CD8-positive, alpha-beta memory T cell (primary cell): Measurements from ENCODE around the gene ZNF548. TPM values are rescaled to one million over a fixed set of nuclear protein-coding genes. Genes with fewer than 3 reads are reported as not detected.
"Not testable (repeated sequence)": the region's sequence is repeated elsewhere in the genome, so short reads cannot be mapped to it uniquely, and the experiment has no call there.

Source experiments
- CTCF ChIA-PET: fragments of 350-600 bp; sonication (Branson Sonifier 250); formaldehyde crosslinking; loops from one replicate; lab custom pipeline; 2021; ENCODE audit warnings: antibody characterized with exemption; lab: Charles Lee
- POLR2A ChIA-PET: fragments of 350-600 bp; sonication (Branson Sonifier 250); formaldehyde crosslinking; loops from one replicate; lab custom pipeline; 2021; ENCODE audit warnings: antibody characterized with exemption; lab: Charles Lee
- DNase-seq, 5 donors: peaks; one replicate each; pipeline versions ENCODE4 v3.0.0 to v3.0.0-alpha.2; 2020 to 2022; ENCODE audit warnings: mixed read lengths in 1 of 5
- H3K27ac ChIP-seq: one replicate; pipeline ENCODE4 v1.7.0; 2013; ENCODE audit warnings: low read depth, mild to moderate bottlenecking, low read length, moderate library complexity
- H3K27me3 ChIP-seq: 2 replicates; pipeline ENCODE4 v1.7.0; 2013; ENCODE audit warnings: low read length, mild to moderate bottlenecking; ENCODE audit not compliant: insufficient read depth, poor library complexity, severe bottlenecking
- H3K36me3 ChIP-seq: 2 replicates; pipeline ENCODE4 v1.7.0; 2013; ENCODE audit warnings: mild to moderate bottlenecking, low read length, moderate library complexity; ENCODE audit not compliant: insufficient read depth
- H3K4me1 ChIP-seq: 2 replicates; pipeline ENCODE4 v1.7.0; 2013; ENCODE audit warnings: mild to moderate bottlenecking, low read length, moderate library complexity; ENCODE audit not compliant: insufficient read depth
- H3K4me3 ChIP-seq: 2 replicates; pipeline ENCODE4 v1.7.0; 2013; ENCODE audit warnings: mild to moderate bottlenecking, low read length
- H3K9me3 ChIP-seq: 2 replicates; pipeline ENCODE4 v1.7.0; 2013; ENCODE audit warnings: mild to moderate bottlenecking, low read length
- H3K27ac Mint-ChIP-seq, 8 donors: one replicate each; pipeline ENCODE4 v1.8.0; 2020 to 2021; ENCODE audit warnings: mixed read lengths in 8 of 8, mild to moderate bottlenecking in 6 of 8, inconsistent platforms in 3 of 8, moderate library complexity in 3 of 8
- H3K27me3 Mint-ChIP-seq, 2 donors: one replicate each; pipeline ENCODE4 v1.8.0; 2020 to 2021; ENCODE audit warnings: mixed read lengths in 2 of 2, mild to moderate bottlenecking in 1 of 2, moderate library complexity in 1 of 2
- H3K36me3 Mint-ChIP-seq, 3 donors: one replicate each; pipeline ENCODE4 v1.8.0; 2020 to 2021; ENCODE audit warnings: mixed read lengths in 3 of 3, inconsistent platforms in 1 of 3, mild to moderate bottlenecking in 1 of 3
- H3K4me1 Mint-ChIP-seq, 3 donors: one replicate each; pipeline ENCODE4 v1.8.0; 2020 to 2021; ENCODE audit warnings: mixed read lengths in 3 of 3, inconsistent platforms in 1 of 3, mild to moderate bottlenecking in 1 of 3
- H3K4me3 Mint-ChIP-seq, 7 donors: one replicate each; pipeline ENCODE4 v1.8.0; 2020 to 2021; ENCODE audit warnings: mixed read lengths in 7 of 7, mild to moderate bottlenecking in 6 of 7, moderate library complexity in 4 of 7, inconsistent platforms in 2 of 7
- H3K9me3 Mint-ChIP-seq, 5 donors: one replicate each; pipeline ENCODE4 v1.8.0; 2020 to 2022; ENCODE audit warnings: mixed read lengths in 5 of 5, mild to moderate bottlenecking in 3 of 5, moderate library complexity in 2 of 5, inconsistent platforms in 1 of 5
- polyA plus RNA-seq: library from polyadenylated mRNA; unstranded; fragments of 300-500 nt; fragmentation: Illumina TruSeq; gene quantifications from one replicate; pipeline ENCODE4 v1.2.3, GENCODE V29; 2021
- total RNA-seq, 2 experiments: library from RNA; stranded (reverse); gene quantifications; one replicate each; pipeline ENCODE4 v1.2.3, GENCODE V29; 2021

ZNF548 gene
- total and polyA plus RNA-seq, 3 experiments from 2014 or later = 19.2 to 19.9 (median 19.5) TPM

GRCh38 chr19:57359300-57359699 lies 30.4 kb upstream of the ZNF548 start:
- peaks cover 11% of the 10 kb centered on the region for H3K4me1 ChIP-seq
- no peaks in the 10 kb centered on the region for H3K27me3 ChIP-seq
- Mint-ChIP-seq H3K27ac (peak overlapping the region in 1 of 8 donors; percentile 76), H3K4me3 (no peak overlapping the region), H3K27me3 (peaks cover 0 to 6% of the 10 kb centered on the region in 2 donors), H3K9me3 (peaks cover 6 to 83% (median 74%) of the 10 kb centered on the region in 5 donors), H3K4me1 (peaks cover 17 to 20% (median 18%) of the 10 kb centered on the region in 3 donors), H3K36me3 (peaks cover 32 to 69% (median 58%) of the 10 kb centered on the region in 3 donors)
- peaks cover 33% of the 10 kb centered on the region for H3K36me3 ChIP-seq
- peaks cover 39% of the 10 kb centered on the region for H3K9me3 ChIP-seq
- ChIA-PET CTCF (no interaction called here), POLR2A (no interaction called here)
- H3K4me3 ChIP-seq = no peak overlapping the region
- H3K27ac ChIP-seq = no peak overlapping the region
- no peak for DNase-seq

- Histone ChIP-seq H3K4me3 (peak overlapping the region; percentile 79), H3K36me3 (peaks cover 2% of the 10 kb centered on the region), H3K27ac (peak overlapping the region; percentile 69), H3K4me1 (peaks cover 12% of the 10 kb centered on the region), H3K27me3 (no peaks in the 10 kb centered on the region), H3K9me3 (peaks cover 13% of the 10 kb centered on the region)
- CTCF ChIA-PET = no interaction called here
- Mint-ChIP-seq H3K9me3 (peaks cover 6 to 64% (median 53%) of the 10 kb centered on the region in 5 donors), H3K36me3 (peaks cover 8 to 50% (median 37%) of the 10 kb centered on the region in 3 donors), H3K4me3 (peak overlapping the region in 5 of 7 donors; percentile 91 to 94 (median 91)), H3K27me3 (peaks cover 0 to 6% of the 10 kb centered on the region in 2 donors), H3K4me1 (peaks cover 16 to 22% (median 19%) of the 10 kb centered on the region in 3 donors), H3K27ac (peak overlapping the region; percentile 91 to 100 (median 98))
- DNase-seq = no peak
- POLR2A ChIA-PET = interaction anchor here (1.2 to 1.6 kb wide), 2 partner anchors 12 to 27 kb away, joined by 3 to 6 read pairs; partner anchors contain the start of genes ZNF304 and ZNF548
Measured at GRCh38 chr19:57362419-57362818, 27.2 kb upstream of the ZNF548 start.

GRCh38 chr19:57362997-57363687 lies 26.5 kb upstream of the ZNF548 start, which contains the start of the genes TRAPPC2B and ZNF547:
TRAPPC2B (plus strand) TSS chr19:57363551; CDS start chr19:57364834, 1,283 bp downstream.
ZNF547 (plus strand) TSS chr19:57363551; CDS start chr19:57368556, 5,005 bp downstream.
- peak within 1 kb of the TSS; percentile 91 to 100 (median 98) for H3K27ac Mint-ChIP-seq
- no peaks in the 10 kb centered on the region for H3K27me3 ChIP-seq
- H3K4me3 ChIP-seq = peak within 1 kb of the TSS; percentile 85
- H3K27ac ChIP-seq = peak within 1 kb of the TSS; percentile 69
- H3K36me3 Mint-ChIP-seq = peaks cover 8 to 51% (median 31%) of the 10 kb centered on the region in 3 donors
- DNase-seq = peak; percentile 95 to 99 (median 98)
- peaks cover 7% of the 10 kb centered on the region for H3K9me3 ChIP-seq
- ChIA-PET POLR2A (interaction anchor here (0.7 to 1.6 kb wide), 3 partner anchors 12 to 114 kb away, joined by 3 to 6 read pairs (median 3); partner anchors contain the start of genes ZNF304 and ZNF548), CTCF (no interaction called here)
- peaks cover 6 to 61% (median 48%) of the 10 kb centered on the region in 5 donors for H3K9me3 Mint-ChIP-seq
- H3K4me1 Mint-ChIP-seq = peaks cover 16 to 22% (median 19%) of the 10 kb centered on the region in 3 donors
- H3K36me3 ChIP-seq = no peaks in the 10 kb centered on the region
- H3K27me3 Mint-ChIP-seq = peaks cover 0 to 6% of the 10 kb centered on the region in 2 donors
- H3K4me3 Mint-ChIP-seq = peak within 1 kb of the TSS; percentile 85 to 94 (median 91)
- H3K4me1 ChIP-seq = peaks cover 12% of the 10 kb centered on the region

GRCh38 chr19:57363688-57364181 lies 25.9 kb upstream of the ZNF548 start:
- POLR2A ChIA-PET = interaction anchor here (0.6 to 1.6 kb wide), 3 partner anchors 13 to 113 kb away, joined by 3 to 6 read pairs (median 5); partner anchors contain the start of gene ZNF304
- Mint-ChIP-seq H3K9me3 (peaks cover under 1 to 59% (median 42%) of the 10 kb centered on the region in 5 donors), H3K27me3 (peaks cover 0 to 6% of the 10 kb centered on the region in 2 donors), H3K4me1 (peaks cover 16 to 22% (median 19%) of the 10 kb centered on the region in 3 donors), H3K4me3 (peak overlapping the region; percentile 85 to 94 (median 91)), H3K36me3 (peaks cover 9 to 51% (median 25%) of the 10 kb centered on the region in 3 donors), H3K27ac (peak overlapping the region; percentile 91 to 100 (median 98))
- Histone ChIP-seq H3K36me3 (no peaks in the 10 kb centered on the region), H3K9me3 (peaks cover under 1% of the 10 kb centered on the region), H3K27me3 (no peaks in the 10 kb centered on the region), H3K4me1 (peaks cover 12% of the 10 kb centered on the region), H3K4me3 (peak overlapping the region; percentile 85), H3K27ac (peak overlapping the region; percentile 69)
- DNase-seq = no peak
- CTCF ChIA-PET = no interaction called here

- Mint-ChIP-seq H3K27ac (no peak overlapping the region), H3K4me1 (peaks cover 19 to 22% (median 19%) of the 10 kb centered on the region in 3 donors), H3K4me3 (peak overlapping the region in 1 of 7 donors; percentile 8), H3K27me3 (peaks cover 0 to 6% of the 10 kb centered on the region in 2 donors), H3K36me3 (peaks cover 14 to 65% (median 32%) of the 10 kb centered on the region in 3 donors), H3K9me3 (peaks cover 0 to 54% (median 23%) of the 10 kb centered on the region in 5 donors)
- POLR2A ChIA-PET = no interaction called here
- H3K4me1 ChIP-seq = peaks cover 12% of the 10 kb centered on the region
- H3K36me3 ChIP-seq = no peaks in the 10 kb centered on the region
- H3K27me3 ChIP-seq = no peaks in the 10 kb centered on the region
- no peaks in the 10 kb centered on the region for H3K9me3 ChIP-seq
- H3K4me3 ChIP-seq = no peak overlapping the region
- CTCF ChIA-PET = no interaction called here
- H3K27ac ChIP-seq = no peak overlapping the region
- DNase-seq = no peak
Measured at GRCh38 chr19:57366776-57367175, 22.9 kb upstream of the ZNF548 start.

- CTCF ChIA-PET = no interaction called here
- Histone ChIP-seq H3K27ac (no peak overlapping the region), H3K27me3 (no peaks in the 10 kb centered on the region), H3K4me3 (no peak overlapping the region), H3K36me3 (peaks cover 16% of the 10 kb centered on the region), H3K4me1 (no peaks in the 10 kb centered on the region), H3K9me3 (peaks cover 30% of the 10 kb centered on the region)
- POLR2A ChIA-PET = no interaction called here
- H3K27me3 Mint-ChIP-seq = no peaks in the 10 kb centered on the region
- peaks cover 0 to 3% (median 0%) of the 10 kb centered on the region in 3 donors for H3K4me1 Mint-ChIP-seq
- H3K9me3 Mint-ChIP-seq = peaks cover 26 to 77% (median 58%) of the 10 kb centered on the region in 5 donors
- no peak for DNase-seq
- H3K4me3 Mint-ChIP-seq = no peak overlapping the region
- peaks cover 38 to 93% (median 82%) of the 10 kb centered on the region in 3 donors for H3K36me3 Mint-ChIP-seq
- no peak overlapping the region for H3K27ac Mint-ChIP-seq
Measured at GRCh38 chr19:57374179-57374578, 15.5 kb upstream of the ZNF548 start.

- DNase-seq, H3K4me1 Mint-ChIP-seq, H3K4me3 Mint-ChIP-seq, H3K4me1 ChIP-seq, H3K27ac ChIP-seq, H3K27me3 ChIP-seq, H3K27me3 Mint-ChIP-seq, POLR2A ChIA-PET, H3K4me3 ChIP-seq, CTCF ChIA-PET: not testable (repeated sequence)
- Mint-ChIP-seq H3K36me3 (peaks cover 38 to 93% (median 85%) of the 10 kb centered on the region in 3 donors), H3K27ac (peak overlapping the region in 1 of 8 donors; percentile 87), H3K9me3 (peaks cover 31 to 77% (median 62%) of the 10 kb centered on the region in 5 donors)
- Histone ChIP-seq H3K9me3 (peaks cover 30% of the 10 kb centered on the region), H3K36me3 (peaks cover 16% of the 10 kb centered on the region)
Measured at GRCh38 chr19:57374647-57375046, 15.0 kb upstream of the ZNF548 start.
